ENCODE results near the gene PIKFYVE. TPM values are rescaled to one million over a fixed set of nuclear protein-coding genes. Genes with fewer than 3 reads are reported as not detected.

PIKFYVE gene
- total and polyA plus RNA-seq, 2 of the 8 experiments (the other 6 are each of a cell fraction or from before 2014, with no cell fraction given) = 8.8 to 33.5 TPM

DNA sequence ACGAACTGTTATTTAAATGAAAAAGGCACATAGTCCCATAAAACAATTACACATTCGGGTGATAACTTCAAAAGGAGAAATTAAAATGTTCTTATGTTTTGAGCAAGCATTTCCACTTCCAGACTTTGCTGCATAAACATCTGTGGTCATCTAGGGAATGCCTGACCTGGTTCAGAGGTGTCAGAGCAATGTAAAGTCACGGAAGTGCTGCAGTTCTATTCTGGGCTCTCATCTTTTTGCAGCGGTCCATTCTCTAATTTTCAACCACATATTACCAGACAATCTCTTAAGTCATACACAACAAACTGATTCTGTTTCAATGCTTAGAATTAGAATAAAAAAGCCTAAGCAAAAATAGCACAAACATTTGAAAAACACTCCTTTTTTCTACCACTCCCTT is 118.6 kb downstream of the PIKFYVE start (continued):
- TF ChIP-seq, protein P1, sequence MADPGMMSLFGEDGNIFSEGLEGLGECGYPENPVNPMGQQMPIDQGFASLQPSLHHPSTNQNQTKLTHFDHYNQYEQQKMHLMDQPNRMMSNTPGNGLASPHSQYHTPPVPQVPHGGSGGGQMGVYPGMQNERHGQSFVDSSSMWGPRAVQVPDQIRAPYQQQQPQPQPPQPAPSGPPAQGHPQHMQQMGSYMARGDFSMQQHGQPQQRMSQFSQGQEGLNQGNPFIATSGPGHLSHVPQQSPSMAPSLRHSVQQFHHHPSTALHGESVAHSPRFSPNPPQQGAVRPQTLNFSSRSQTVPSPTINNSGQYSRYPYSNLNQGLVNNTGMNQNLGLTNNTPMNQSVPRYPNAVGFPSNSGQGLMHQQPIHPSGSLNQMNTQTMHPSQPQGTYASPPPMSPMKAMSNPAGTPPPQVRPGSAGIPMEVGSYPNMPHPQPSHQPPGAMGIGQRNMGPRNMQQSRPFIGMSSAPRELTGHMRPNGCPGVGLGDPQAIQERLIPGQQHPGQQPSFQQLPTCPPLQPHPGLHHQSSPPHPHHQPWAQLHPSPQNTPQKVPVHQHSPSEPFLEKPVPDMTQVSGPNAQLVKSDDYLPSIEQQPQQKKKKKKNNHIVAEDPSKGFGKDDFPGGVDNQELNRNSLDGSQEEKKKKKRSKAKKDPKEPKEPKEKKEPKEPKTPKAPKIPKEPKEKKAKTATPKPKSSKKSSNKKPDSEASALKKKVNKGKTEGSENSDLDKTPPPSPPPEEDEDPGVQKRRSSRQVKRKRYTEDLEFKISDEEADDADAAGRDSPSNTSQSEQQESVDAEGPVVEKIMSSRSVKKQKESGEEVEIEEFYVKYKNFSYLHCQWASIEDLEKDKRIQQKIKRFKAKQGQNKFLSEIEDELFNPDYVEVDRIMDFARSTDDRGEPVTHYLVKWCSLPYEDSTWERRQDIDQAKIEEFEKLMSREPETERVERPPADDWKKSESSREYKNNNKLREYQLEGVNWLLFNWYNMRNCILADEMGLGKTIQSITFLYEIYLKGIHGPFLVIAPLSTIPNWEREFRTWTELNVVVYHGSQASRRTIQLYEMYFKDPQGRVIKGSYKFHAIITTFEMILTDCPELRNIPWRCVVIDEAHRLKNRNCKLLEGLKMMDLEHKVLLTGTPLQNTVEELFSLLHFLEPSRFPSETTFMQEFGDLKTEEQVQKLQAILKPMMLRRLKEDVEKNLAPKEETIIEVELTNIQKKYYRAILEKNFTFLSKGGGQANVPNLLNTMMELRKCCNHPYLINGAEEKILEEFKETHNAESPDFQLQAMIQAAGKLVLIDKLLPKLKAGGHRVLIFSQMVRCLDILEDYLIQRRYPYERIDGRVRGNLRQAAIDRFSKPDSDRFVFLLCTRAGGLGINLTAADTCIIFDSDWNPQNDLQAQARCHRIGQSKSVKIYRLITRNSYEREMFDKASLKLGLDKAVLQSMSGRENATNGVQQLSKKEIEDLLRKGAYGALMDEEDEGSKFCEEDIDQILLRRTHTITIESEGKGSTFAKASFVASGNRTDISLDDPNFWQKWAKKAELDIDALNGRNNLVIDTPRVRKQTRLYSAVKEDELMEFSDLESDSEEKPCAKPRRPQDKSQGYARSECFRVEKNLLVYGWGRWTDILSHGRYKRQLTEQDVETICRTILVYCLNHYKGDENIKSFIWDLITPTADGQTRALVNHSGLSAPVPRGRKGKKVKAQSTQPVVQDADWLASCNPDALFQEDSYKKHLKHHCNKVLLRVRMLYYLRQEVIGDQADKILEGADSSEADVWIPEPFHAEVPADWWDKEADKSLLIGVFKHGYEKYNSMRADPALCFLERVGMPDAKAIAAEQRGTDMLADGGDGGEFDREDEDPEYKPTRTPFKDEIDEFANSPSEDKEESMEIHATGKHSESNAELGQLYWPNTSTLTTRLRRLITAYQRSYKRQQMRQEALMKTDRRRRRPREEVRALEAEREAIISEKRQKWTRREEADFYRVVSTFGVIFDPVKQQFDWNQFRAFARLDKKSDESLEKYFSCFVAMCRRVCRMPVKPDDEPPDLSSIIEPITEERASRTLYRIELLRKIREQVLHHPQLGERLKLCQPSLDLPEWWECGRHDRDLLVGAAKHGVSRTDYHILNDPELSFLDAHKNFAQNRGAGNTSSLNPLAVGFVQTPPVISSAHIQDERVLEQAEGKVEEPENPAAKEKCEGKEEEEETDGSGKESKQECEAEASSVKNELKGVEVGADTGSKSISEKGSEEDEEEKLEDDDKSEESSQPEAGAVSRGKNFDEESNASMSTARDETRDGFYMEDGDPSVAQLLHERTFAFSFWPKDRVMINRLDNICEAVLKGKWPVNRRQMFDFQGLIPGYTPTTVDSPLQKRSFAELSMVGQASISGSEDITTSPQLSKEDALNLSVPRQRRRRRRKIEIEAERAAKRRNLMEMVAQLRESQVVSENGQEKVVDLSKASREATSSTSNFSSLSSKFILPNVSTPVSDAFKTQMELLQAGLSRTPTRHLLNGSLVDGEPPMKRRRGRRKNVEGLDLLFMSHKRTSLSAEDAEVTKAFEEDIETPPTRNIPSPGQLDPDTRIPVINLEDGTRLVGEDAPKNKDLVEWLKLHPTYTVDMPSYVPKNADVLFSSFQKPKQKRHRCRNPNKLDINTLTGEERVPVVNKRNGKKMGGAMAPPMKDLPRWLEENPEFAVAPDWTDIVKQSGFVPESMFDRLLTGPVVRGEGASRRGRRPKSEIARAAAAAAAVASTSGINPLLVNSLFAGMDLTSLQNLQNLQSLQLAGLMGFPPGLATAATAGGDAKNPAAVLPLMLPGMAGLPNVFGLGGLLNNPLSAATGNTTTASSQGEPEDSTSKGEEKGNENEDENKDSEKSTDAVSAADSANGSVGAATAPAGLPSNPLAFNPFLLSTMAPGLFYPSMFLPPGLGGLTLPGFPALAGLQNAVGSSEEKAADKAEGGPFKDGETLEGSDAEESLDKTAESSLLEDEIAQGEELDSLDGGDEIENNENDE (IDR thresholded peaks at IDR 0.05; ENCODE audit: insufficient replicate concordance, low read length) = no peak
- no peak for TF ChIP-seq TAF1 (IDR thresholded peaks at IDR 0.05; ENCODE audit: low read depth, low read length)
- TF ChIP-seq EGR1 (IDR thresholded peaks at IDR 0.05; ENCODE audit: borderline replicate concordance, low read depth, low read length) = no peak
- TF ChIP-seq RNF2 (IDR thresholded peaks at IDR 0.05; ENCODE audit: borderline replicate concordance, low read depth, low read length, missing control alignments, poor library complexity, severe bottlenecking) = no peak
- no peak for TF ChIP-seq JUN (IDR thresholded peaks at IDR 0.05; ENCODE audit: low read depth, low read length)
- TF ChIP-seq CHD2 (IDR thresholded peaks at IDR 0.05; ENCODE audit: low read length) = no peak
- TF ChIP-seq NRF1 (IDR thresholded peaks at IDR 0.05; ENCODE audit: low read depth, low read length) = no peak
- no peak for TF ChIP-seq RBBP5 (IDR thresholded peaks at IDR 0.05; ENCODE audit: borderline replicate concordance, low read depth, low read length)
- TF ChIP-seq SP1 (IDR thresholded peaks at IDR 0.05; ENCODE audit: low read depth, low read length) = no peak
